DMS 273 (cell line): ENCODE data around the gene EFNA3.

Source experiments
- DNase-seq: peaks from one replicate; lab custom pipeline; 2025; ENCODE audit not compliant: unreplicated experiment; lab: John Stamatoyannopoulos, UW

The EFNA3 gene

DNA sequence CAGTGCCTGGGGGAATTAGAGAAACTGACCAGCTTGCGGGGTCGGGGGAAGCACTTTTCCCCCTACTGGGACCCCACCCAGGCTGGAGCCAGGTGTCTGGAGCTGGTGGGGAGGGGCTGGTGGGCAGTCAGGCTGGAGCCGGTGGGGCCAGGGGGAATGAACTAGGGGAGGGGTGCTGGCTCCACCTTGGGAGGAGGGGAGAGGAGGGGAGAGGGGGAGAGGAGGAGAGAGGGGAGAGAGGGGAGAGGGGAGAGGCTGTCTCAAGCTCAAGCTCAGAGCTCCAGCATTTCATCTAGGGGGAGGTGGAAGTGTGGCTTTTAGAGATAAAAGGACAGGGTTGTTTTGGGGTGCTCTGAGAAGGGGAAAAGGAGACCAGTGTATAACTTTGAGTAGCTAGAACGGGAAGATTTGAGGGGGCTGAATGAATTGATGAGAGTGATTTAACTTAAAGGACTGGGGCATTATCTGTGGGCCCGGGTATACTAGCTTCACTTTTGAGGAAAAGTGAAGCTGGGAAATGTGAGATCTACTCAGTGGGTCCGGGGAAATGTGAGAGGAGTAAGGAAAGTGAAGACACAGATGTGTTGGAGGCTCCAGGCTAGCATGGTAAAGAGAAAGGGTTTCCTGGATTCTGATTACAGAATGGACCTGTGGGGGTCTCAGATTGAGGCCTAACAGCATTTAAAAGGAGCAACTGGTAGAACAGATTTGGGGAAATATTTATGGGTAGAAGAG is 51.8 kb downstream of the EFNA3 start:
- no peak for DNase-seq

DNA sequence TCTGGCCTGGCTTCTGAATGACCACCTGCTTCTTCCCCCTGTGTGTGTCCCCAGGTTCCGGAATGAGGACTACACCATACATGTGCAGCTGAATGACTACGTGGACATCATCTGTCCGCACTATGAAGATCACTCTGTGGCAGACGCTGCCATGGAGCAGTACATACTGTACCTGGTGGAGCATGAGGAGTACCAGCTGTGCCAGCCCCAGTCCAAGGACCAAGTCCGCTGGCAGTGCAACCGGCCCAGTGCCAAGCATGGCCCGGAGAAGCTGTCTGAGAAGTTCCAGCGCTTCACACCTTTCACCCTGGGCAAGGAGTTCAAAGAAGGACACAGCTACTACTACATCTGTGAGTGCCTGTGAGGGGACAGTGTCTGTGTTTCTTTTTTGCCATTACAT is 52.6 kb downstream of the EFNA3 start:
- no peak for DNase-seq

DNA sequence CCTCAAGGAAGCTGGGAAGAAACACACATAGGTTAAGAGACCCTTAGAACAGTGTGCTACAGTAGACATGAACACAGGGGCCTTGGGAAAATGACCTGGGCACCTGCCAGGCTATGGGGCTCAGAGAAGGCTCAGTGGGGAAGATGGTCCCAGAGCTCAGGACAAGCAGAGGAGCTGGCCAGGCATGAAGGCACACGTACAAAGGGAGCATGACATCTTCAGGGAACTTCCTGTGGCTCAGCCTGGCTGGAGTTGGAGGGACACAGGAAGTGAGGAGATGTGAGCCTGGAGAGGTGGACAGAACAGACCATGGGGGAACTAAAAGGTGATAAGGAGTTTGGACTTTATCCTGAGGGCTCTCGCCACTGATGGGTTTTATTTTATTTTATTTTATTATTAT is 53.2 kb downstream of the EFNA3 start:
- no peak for DNase-seq

DNA sequence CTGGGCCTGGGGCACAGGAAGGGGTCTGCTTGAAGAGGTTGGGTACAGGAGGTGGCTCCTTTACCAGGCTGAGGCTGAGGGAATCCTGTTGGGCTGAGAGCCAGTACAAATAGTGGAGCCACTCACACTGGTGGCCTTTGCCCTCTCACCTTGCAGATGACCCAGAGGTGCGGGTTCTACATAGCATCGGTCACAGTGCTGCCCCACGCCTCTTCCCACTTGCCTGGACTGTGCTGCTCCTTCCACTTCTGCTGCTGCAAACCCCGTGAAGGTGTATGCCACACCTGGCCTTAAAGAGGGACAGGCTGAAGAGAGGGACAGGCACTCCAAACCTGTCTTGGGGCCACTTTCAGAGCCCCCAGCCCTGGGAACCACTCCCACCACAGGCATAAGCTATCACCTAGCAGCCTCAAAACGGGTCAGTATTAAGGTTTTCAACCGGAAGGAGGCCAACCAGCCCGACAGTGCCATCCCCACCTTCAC is 55.2 kb downstream of the EFNA3 start:
- no peak for DNase-seq

DNA sequence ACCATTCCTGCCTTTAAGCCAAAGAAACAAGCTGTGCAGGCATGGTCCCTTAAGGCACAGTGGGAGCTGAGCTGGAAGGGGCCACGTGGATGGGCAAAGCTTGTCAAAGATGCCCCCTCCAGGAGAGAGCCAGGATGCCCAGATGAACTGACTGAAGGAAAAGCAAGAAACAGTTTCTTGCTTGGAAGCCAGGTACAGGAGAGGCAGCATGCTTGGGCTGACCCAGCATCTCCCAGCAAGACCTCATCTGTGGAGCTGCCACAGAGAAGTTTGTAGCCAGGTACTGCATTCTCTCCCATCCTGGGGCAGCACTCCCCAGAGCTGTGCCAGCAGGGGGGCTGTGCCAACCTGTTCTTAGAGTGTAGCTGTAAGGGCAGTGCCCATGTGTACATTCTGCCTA is 55.7 kb downstream of the EFNA3 start:
- DNase-seq, result peak; percentile 42

DNA sequence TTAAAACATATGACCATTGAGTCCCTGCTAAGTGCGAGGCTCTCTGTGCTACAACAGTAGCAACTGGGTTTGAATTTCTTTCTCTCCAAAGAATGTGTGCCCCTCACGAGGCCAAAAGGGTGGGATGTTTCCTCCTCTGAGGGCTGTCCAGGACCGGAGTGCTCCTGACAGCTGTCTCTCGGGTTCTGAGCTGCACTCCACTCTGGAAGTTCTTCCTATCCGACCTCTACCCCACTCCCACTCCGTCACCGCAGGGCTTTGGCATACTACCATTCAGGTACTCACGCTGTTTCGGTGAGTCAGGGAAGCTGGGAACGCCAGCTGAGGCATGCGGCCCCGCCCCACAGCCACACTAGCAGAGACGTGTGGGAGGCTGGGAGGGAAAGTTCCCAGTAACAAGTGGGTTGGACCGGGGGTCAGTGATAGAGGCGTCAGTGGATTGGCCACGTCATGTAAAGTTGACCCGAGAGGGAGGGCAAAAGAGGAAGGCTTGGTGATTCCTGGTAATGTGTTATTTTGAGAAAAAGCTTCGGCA is 56.3 kb downstream of the EFNA3 start:
- DNase-seq, result peak; percentile 81

DNA sequence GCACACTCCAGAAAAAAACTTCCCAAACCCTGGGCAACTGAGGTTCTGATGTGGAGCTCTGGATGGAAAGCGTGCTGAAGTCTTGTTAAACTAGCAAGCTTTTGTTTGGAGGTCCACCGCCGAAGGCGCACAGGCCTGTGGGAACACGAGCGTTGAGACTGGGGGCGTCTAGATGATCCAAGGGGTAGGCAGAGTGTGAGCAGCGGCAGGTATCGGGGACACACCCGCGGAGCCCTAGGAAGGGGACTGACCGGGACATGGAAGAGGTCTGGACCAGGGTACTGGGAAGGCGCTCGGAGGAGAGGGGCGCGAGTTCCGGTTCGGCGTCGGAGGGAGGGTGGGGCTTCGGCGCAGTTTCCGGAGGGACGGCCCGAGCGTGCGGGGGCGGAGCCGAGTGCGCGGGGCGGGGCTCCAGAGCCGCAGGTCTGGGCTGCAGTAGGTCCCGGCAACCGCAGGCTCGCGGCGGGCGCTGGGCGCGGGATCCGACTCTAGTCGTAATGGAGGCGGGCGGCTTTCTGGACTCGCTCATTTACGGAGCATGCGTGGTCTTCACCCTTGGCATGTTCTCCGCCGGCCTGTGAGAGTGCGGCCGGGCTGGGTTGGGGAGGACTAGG is 56.9 kb downstream of the EFNA3 start, which contains the start of gene SLC50A1:
TSS of gene SLC50A1 (plus strand) at position 438 of the 614 bp plus-strand sequence. CDS start at position 498, 60 bp downstream.
- DNase-seq, result peak; percentile 98

DNA sequence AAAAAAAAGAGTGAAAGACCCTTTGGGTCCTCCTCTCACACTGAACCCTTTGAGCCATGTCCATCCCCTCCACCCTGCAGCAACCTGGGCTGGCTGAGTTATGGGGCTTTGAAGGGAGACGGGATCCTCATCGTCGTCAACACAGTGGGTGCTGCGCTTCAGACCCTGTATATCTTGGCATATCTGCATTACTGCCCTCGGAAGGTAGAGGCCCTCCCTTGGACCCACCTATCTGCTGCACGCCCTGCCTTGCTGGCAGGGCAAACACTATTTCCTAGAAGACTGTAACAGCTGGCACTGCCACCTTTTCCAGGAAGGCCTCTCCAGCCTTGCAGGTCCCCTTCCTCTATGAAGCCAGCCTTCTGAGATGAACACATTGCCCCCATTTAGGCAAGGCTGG is 58.1 kb downstream of the EFNA3 start:
- DNase-seq, result peak; percentile 47
